ENCODE data around the gene SEMA6B. TPM values are rescaled to one million over a fixed set of nuclear protein-coding genes. Genes with fewer than 3 reads are reported as not detected.

SEMA6B gene
- 10 to 100 TPM in 8 of 9 donors, 1 to 10 TPM in 1; 7.1 to 59.2 (median 37.2) TPM for total RNA-seq
- 10 to 100 TPM in 2 of 3 donors, 1 to 10 TPM in 1; 3.1 to 19.8 (median 15.9) TPM for polyA plus RNA-seq
- long read RNA-seq, donor 1, result 0 reads
- long read RNA-seq, donor 2, result 0 reads
- long read RNA-seq, donor 3, result 0 reads
- long read RNA-seq, donor 4, partial matches to known transcripts, result 0 of 2 reads
- long read RNA-seq, donor 4, other reads (novel, unspliced or antisense), result 2 of 2 reads
- long read RNA-seq, donor 5, transcript SEMA6B-201 (17 exons, 3,986 nt), result major isoform, 10 of 54 reads
- long read RNA-seq, donor 5, partial matches to known transcripts, result 10 of 54 reads
- long read RNA-seq, donor 5, other reads (novel, unspliced or antisense), result 34 of 54 reads
- long read RNA-seq, donor 6, partial matches to known transcripts, result 1 of 3 reads
- long read RNA-seq, donor 6, other reads (novel, unspliced or antisense), result 2 of 3 reads
- long read RNA-seq, donor 7, result 0 reads
- long read RNA-seq, donor 8, result 0 reads
- long read RNA-seq, donor 9, result 0 reads
- long read RNA-seq, donor 10, result 0 reads

DNA sequence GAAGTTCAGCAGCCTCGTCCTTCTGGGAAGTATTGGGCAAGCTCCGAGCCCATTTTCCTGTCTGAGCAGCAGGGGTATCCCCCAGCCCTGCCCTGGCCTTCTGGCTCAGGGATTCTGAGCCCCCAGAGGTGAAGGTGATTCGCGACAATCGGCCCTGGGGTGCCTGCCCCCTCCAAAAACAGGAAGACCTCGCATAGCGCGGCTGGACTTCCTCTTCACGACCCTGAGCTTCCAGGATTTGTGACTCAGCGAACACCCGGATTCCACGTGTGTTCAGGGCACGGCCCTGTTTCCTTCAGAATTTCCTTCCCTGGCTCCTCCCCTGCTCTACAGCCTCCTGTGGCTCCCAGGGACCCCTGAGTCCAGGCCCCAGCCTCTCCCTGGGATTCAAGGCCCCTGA, at the start of gene SEMA6B:
TSS of gene SEMA6B (minus strand) at position 116 of the 400 bp plus-strand sequence. CDS start 1,227 bp downstream, outside the sequence.
- H3K36me3 ChIP-seq (replicated peaks in 1 of 2), result peaks cover 0 to 16% of the 10 kb centered on the region in 2 donors
- no peaks in the 10 kb centered on the region for H3K27me3 ChIP-seq
- TF ChIP-seq, protein P1, sequence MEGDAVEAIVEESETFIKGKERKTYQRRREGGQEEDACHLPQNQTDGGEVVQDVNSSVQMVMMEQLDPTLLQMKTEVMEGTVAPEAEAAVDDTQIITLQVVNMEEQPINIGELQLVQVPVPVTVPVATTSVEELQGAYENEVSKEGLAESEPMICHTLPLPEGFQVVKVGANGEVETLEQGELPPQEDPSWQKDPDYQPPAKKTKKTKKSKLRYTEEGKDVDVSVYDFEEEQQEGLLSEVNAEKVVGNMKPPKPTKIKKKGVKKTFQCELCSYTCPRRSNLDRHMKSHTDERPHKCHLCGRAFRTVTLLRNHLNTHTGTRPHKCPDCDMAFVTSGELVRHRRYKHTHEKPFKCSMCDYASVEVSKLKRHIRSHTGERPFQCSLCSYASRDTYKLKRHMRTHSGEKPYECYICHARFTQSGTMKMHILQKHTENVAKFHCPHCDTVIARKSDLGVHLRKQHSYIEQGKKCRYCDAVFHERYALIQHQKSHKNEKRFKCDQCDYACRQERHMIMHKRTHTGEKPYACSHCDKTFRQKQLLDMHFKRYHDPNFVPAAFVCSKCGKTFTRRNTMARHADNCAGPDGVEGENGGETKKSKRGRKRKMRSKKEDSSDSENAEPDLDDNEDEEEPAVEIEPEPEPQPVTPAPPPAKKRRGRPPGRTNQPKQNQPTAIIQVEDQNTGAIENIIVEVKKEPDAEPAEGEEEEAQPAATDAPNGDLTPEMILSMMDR (IDR thresholded peaks at IDR 0.05), result no peak
- no peak for TF ChIP-seq POLR2A (IDR thresholded peaks at IDR 0.05)
- peak within 1 kb of the TSS in 2 of 4 donors; percentile 0 to 38 for H3K4me3 ChIP-seq
- WGBS, 4 donors, result 21 to 36% (median 29%) methylated on average over 12 to 13 of the region's 13 CpGs
- intact Hi-C loops (cut with DNase I), result loop anchor here in 1 of 2 donors (5.0 kb wide), 1 partner anchor 78 kb away; the partner anchor contains the start of gene TNFAIP8L1
- no peaks in the 10 kb centered on the region for H3K9me3 ChIP-seq (replicated peaks in 1 of 3)
- peak within 1 kb of the TSS in 4 of 5 donors; percentile 9 to 78 (median 48) for H3K27ac ChIP-seq
- DNase-seq, result peak in 6 of 7 donors; percentile 65 to 77 (median 70)
- peaks cover 0 to 15% of the 10 kb centered on the region in 2 donors for H3K4me1 ChIP-seq (replicated peaks in 1 of 2)

DNA sequence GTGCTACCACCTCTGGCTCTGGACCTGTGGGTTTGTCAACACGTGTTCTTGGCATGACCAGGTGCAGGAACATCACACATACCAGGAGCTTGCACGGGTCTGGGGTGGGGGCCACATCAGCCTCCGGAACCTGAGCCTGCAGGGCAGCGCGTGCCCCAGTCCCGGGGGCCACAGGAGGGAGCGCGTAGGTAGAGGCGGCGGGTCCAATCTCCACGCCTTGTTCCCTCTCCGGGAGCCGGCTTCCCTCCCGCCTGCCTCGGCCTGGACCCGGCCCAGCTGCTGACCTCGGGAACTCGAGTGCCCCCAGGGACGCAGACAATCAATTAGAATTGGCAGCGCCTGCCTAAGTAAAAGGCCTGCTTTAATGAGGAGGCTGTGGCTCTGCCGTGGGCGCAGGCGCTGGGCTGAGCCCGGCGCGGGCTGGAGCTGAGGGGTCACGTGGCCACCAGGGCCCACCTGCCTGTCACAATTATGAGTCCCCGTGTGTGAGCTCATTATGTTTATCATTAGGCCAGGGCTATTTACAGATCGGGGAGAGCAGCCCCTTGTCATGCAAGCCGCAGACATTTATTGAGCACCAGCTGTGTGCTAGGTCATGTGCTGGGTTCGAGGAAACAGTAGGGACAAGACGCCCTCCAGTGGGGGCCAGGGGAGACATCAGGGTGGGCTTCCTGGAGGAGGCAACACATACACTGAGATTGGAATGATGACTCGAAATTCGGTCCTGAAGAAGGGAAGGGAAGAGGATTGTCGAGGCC, 47.6 kb upstream of the SEMA6B start:
- peak overlapping the region in 1 of 4 donors; percentile 20 for H3K4me3 ChIP-seq
- WGBS, 4 donors, result 10 to 56% (median 25%) methylated on average over 7 to 35 of the region's 35 CpGs
- H3K9me3 ChIP-seq (replicated peaks in 1 of 3), result no peaks in the 10 kb centered on the region
- H3K4me1 ChIP-seq (replicated peaks in 1 of 2), result peaks cover 4 to 16% of the 10 kb centered on the region in 2 donors
- TF ChIP-seq POLR2A (IDR thresholded peaks at IDR 0.05), result no peak
- intact Hi-C loops (cut with DNase I), result no loop called here
- DNase-seq, result peak; percentile 53 to 84 (median 78)
- no peaks in the 10 kb centered on the region for H3K36me3 ChIP-seq (replicated peaks in 1 of 2)
- no peak overlapping the region for H3K27ac ChIP-seq
- no peaks in the 10 kb centered on the region for H3K27me3 ChIP-seq

GRCh38 chr19:4606181-4606580, 46.7 kb upstream of the SEMA6B start:
- H3K27ac ChIP-seq, result no peak overlapping the region
- peaks cover 4 to 16% of the 10 kb centered on the region in 2 donors for H3K4me1 ChIP-seq (replicated peaks in 1 of 2)
- no peak for DNase-seq
- intact Hi-C loops (cut with DNase I), result no loop called here
- 65 to 82% (median 70%) methylated on average over 5 of the region's 5 CpGs for WGBS, 4 donors
- H3K36me3 ChIP-seq (replicated peaks in 1 of 2), result no peaks in the 10 kb centered on the region
- H3K4me3 ChIP-seq, result no peak overlapping the region
- TF ChIP-seq POLR2A (IDR thresholded peaks at IDR 0.05), result no peak
- TF ChIP-seq, protein P1 (IDR thresholded peaks at IDR 0.05), result no peak
- H3K9me3 ChIP-seq (replicated peaks in 1 of 3), result no peaks in the 10 kb centered on the region
- H3K27me3 ChIP-seq, result no peaks in the 10 kb centered on the region

DNA sequence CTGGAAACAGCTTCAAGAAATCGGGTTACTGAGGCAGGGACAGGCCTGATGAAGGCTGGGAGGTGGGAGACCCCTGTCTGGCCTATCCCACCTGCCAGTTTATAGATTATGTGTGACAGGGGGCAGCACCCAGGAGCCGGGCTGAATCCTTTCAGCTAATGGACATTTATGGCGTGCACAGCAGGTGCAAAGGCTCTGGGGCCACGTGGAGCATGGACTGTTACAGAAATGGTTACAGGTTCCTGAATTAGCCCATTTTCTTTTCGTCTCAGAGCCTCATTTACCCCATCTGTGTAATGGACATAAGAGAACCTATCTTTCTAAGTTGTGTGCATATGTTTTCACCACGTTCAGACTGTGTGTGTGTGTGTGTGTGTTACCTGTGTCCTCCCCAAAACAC, 45.4 kb upstream of the SEMA6B start:
- intact Hi-C loops (cut with DNase I), result no loop called here
- peaks cover 4 to 9% of the 10 kb centered on the region in 2 donors for H3K4me1 ChIP-seq (replicated peaks in 1 of 2)
- no peak overlapping the region for H3K4me3 ChIP-seq
- no peaks in the 10 kb centered on the region for H3K36me3 ChIP-seq (replicated peaks in 1 of 2)
- WGBS, 4 donors, result 82 to 90% (median 87%) methylated on average over 5 to 6 of the region's 6 CpGs
- TF ChIP-seq POLR2A (IDR thresholded peaks at IDR 0.05), result no peak
- TF ChIP-seq, protein P1 (IDR thresholded peaks at IDR 0.05), result no peak
- no peaks in the 10 kb centered on the region for H3K27me3 ChIP-seq
- H3K27ac ChIP-seq, result no peak overlapping the region
- H3K9me3 ChIP-seq (replicated peaks in 1 of 3), result no peaks in the 10 kb centered on the region
- DNase-seq, result no peak
